Stimulated activated CD4-positive, alpha-beta T cell treated with anti-CD3 and anti-CD28 coated beads, Interleukin-1b, Interleukin-23, amount 100 ng/mL, for 48 hours (primary cell): ENCODE measurements around the gene CACNB2.

Source experiments
- DNase-seq: peaks from one replicate; pipeline ENCODE4 v3.0.0-alpha.2; 2020

CACNB2 gene

DNA sequence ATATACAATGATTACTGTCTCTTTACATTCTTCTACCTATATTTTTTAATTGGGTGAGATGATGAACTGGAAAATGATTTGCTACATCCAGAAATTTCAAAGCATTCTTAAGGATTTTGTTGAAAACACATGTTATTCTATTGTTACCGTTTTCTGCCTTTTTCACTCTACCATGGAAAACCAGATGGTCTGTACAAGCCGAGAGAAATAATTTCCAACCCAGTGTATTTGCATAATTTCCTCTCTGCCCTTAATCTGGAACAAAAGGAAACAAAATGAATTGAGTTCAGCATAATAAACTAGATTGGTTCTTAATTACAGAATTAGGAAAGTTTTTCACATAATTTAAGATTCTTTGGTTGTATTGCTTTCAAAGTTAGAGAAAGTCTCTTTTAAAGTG is 211.2 kb downstream of the CACNB2 start:
- DNase-seq, result no peak

DNA sequence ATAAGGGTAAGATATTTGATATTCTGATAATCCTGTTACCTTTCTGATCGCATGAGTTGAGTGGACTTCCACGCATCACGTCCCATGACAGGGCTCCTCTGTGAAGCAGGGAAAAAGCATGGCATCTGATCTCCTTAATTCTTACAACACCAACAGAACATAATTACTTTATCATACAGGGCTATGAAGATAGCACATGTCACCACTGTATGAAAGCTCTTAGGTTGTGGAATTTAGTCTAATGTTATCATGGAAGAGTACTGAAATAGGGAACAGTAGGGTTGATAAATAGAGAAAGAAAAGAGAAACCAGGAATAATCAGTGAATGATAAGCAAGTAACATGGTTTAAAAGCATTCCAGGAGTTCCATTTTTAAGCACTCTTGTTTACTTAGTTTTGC is 212.0 kb downstream of the CACNB2 start:
- no peak for DNase-seq

DNA sequence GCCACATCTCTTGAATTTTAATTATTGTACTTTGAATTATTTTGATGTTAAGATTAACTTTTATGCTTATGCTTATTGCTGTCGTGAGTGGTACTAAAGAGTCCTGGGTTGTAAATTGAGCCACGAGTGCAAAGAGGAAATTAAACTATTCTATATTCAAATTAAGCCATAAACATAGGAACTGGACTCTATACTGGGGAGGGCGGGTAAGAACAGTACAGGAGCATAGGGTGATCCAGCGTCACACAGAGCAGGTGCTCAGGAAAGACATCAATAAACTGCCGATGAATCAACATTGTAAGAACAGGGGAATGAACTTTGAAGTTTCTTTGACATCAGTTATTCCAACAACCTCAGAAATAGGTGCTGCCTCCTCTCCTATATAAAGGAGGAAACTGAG is 219.6 kb downstream of the CACNB2 start:
- DNase-seq, result no peak

DNA sequence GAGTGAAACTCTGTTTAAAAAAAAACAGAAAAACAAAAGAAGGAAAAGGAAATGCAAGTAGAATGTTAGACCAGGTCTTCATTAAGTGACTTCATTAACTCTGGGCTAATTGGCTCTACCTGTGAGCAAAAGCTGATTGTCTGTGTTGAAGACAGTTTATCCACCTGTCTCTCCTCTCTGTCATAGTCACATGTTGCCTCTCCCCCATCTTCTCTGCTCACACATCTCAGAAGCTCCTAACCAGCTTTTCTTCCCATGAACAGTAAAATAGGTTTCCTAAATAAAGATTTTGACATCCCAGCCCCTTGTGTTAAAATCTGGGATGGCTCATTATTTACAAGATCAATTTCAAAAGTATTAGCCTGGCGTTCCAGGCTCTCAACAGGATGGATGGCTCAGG is 222.7 kb downstream of the CACNB2 start:
- DNase-seq, result no peak

DNA sequence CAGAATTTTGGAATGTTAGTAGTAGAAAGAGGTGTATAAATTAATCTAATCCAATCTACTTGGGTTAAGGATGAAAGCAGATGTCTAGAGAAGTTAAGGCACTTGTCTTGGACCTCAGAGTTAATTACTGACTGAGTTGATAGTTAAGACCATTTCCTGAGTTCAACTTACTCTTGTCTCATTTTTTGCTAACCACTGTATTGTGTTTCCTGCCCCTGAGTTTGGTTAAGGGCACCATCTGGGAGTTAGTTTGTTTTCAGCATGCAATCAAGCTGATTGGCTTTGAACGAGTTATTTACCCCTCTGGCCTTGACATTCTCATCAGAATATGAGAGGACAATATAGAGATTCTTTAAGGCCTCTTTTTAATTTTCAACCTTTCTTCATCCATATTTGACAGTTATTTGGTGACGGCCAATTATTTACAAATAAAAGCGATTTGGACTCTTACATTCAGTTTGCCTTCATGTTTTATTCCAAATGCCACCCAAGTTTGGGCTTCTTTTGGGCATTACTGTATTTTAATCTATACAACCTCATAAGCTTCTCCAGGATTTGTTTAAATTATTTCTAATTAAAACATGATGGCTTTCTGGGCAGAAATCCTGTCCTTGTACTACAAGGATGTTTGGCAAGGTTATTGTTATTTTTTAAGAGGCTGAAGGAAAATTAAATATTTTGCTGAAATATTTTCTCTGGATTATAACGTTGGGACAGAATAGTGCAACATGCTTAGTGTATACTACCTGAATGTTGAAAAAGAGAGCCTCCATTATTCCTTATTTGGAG is 225.0 kb downstream of the CACNB2 start:
- no peak for DNase-seq

DNA sequence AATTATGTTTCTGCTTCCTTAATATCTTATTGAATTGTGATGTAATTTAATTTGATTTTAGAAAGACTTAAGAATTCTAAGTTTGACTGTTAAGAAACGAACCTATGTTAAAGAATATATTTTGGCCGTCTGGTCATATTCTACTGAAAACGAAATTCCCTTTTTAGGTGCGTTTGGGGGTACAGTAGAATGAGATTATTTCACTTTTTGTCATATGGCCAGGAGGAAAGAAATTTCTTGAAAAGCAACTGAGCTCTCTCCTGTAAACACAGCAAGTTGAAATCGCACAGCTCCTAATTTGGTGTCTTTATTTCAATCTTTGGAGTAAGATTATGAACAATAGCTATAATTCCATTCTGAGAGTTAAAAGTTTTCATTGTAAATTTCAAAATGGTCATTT is 227.6 kb downstream of the CACNB2 start:
- no peak for DNase-seq

DNA sequence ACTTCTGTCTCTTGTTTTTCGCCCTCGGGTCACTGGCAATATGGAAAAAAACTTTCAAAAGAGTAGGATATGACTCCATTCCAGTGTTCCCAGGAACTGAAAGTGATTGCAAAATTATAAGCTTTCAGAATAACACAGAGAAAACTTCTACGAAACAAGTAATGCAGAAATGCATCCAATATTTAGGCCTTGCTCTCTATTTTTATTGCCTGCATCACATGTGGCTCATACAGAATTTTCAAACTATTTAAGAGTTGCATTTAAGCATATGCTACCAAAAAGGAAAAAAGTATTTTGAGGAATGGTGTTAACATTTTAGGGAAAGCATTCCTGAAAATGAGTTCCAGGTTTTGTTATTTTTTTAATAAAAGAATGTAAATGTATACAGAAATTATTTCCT is 228.0 kb downstream of the CACNB2 start:
- no peak for DNase-seq

DNA sequence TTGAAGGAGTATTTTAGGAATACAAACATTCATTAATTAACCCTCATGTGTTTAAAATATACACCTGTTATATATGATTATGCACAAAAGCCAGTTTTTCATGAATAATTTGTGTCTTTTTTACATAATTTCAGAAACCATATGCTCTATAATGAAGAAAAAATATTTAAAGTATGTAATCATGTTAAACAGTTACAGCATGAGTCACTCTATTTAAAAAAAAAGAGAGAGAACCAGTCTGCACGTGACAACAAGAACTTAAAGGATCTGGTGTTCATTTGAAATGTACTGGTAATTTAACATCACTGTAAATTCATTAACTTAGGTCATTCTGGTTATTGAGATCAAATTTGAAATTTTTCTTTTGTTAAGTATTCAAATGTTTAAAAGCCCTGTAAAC is 228.5 kb downstream of the CACNB2 start:
- no peak for DNase-seq

DNA sequence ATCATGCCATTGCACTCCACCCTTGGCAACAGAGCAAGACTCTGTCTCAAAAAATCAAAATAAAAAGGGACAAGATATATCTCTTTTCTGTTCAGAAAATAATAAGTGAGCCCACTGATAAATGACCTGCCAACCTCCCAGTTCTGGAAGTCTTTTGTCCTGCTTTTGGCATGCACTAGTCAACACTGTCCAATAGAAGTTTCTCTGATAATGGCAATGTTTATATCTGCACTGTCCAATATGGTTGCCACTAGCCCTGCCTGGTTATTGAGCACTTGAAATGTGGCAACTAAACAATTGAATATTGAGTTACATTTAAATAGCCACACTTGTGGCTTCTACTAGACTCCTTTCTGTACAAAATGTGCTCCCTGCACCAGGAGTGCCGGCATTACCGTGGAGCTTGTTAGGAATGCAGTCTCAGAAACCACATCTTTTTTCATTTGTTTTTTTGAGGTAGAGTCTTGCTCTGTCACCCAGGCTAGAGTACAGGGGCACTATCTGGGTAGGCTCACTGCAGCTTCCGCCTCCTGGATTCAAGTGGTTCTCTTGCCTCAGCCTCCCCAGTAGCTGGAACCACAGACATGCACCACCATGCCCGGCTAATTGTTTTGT is 229.7 kb downstream of the CACNB2 start:
- DNase-seq, result no peak

DNA sequence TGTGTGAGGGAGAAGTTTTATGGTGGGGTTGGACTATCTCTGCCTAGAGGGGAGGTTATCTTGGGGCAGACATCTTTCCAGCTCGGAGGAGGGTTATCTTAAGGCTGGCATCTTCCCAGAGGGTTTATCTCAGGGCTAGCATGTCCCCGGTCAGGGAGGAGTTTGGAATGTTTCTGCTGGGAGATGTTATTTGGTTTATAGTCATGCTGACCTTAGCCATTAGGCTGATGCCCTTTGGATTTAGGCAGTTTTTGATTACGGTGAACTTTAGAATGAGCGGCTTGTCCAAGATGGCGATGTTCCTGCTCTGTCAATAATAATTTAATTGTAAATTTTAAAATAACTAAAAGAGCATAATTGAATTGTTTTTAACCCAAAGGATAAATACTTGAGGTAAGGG is 236.4 kb downstream of the CACNB2 start:
- DNase-seq, result no peak

DNA sequence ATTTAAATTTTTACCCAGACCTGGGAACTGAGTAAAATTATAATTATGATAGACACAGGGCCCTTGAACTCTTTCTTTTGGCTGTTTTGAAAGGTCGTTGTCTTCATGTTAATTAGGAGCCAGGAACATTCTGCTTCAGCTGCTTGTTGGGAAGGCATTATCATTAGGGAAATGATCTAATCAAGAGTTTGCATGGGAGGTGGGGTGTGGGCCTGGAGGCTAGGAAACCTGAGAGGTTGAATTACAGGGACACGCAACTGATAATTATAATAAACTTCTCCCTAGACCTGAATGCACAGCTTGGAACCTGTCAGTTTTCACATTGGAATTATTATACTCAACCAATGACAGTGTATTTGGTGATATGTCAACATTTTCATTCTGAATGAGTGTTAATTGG is 237.7 kb downstream of the CACNB2 start:
- no peak for DNase-seq

DNA sequence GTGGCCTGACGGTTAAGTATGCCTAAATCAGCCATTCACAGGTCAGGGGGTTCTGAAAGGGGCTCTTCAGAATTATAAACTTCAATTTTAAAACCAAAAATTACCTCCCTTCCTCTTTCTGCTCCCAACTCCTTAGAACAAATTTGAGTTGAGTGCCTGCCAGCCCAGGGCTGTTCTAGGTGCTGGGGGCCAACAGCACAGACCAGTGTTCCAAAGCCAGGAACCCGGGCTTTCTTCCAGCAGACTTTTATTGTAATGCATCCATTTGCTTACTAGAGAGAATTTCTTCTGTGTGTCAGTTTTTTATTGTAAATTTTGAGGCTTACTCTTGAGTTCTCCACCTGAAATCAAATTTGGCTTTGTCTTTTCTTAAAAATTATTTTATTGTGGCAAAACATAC is 238.5 kb downstream of the CACNB2 start:
- DNase-seq, result no peak

DNA sequence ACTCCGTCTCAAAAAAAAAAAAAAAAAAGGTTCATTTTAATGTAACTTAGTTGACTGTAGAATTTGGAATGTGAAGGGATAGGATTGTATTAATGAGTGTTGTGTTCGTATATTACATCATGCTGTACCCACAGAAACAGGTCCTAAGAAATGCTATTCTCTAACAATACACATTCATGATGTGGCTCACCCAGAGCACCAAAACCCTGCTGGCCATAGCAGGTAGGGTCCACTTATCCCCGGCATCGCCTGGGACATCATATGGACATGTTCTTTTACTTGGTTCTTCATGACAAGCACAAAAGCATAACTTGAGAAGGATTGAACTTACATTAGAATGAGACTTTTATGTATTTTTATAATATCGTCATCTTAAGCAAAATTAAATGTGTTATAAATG is 241.5 kb downstream of the CACNB2 start:
- DNase-seq, result no peak

DNA sequence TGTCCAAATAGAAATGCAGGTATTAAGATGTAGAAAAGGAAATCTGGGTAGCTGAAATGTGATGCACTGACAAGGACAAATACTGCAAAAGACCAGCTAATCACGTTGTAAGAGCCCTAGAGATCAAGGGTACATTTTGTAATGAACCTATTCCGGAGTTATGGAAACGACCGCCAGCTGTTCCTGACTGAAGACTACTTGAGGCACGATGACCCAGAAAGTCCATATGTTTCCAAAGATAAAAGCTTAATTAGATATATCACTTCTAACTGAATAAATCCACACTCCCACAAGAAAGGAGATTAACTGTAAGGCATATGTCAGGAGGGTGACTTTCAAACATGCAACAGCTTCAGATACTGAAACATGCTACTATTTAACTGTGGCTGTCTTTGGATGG is 257.7 kb downstream of the CACNB2 start:
- DNase-seq, result no peak

DNA sequence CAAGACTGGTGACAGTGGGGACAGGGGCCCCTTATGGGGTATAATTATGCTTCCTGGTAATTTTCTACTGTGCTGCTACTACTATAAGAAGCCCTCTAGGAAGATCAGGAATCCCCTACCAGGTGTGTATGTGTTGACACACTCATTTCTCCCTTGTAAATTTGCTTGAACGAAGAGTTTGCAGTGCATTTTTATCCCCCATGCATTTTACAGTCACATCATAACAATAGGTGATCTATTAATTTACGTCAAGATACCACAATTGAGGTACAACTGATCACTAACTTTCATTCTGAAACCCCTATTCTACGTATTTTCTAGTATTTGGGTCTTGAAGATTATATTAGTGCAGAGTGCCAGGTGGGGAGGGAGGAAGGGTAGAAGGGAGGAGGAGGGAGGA is 258.9 kb downstream of the CACNB2 start:
- DNase-seq, result no peak

DNA sequence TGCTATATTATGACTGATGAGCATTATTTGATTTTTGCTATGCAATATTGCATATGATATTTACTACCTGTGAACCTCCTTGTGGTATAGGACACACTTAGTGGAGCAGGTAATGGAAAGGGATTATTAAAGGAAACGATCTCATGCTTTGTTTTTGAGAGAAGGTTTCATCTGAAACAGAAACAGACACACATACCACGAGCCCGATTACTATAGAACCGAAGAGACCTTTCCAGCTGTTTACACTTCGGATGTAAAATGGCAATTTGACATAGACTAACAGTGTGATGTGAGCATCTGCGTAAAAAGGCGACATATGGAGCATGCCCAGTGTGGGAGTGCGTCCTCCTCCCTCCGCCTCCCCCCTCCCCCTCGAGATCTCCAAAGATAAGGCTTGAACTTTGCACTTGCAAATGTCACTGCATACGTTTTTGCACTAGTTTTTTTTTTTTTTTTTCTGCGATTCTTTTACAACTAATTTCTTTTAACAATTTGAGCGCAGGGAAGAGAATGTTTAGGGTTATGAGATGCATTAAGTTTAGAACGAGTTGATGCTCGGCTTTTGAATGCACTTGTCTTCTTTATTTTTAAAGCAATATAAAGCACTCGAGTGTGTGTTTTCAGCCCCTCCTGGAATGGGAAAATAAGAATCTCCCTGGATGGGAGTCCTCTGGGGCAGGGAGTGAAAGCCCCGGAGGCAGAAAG is 260.1 kb downstream of the CACNB2 start:
- DNase-seq, result no peak

DNA sequence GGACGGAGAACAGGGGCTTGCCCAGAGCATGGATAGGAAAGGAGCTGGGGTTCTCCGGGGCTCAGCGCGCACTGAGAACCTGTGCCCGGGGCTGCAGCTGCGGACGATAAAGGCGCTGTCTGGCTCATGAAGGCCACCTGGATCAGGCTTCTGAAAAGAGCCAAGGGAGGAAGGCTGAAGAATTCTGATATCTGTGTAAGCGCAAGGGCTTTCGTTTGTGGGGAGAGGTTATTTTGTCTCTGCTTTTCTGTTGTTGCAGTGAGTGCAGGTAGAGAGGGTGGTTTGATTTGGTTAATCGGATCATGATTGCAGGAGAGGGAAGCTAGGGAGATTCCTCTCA is 260.7 kb downstream of the CACNB2 start:
- DNase-seq, result no peak

DNA sequence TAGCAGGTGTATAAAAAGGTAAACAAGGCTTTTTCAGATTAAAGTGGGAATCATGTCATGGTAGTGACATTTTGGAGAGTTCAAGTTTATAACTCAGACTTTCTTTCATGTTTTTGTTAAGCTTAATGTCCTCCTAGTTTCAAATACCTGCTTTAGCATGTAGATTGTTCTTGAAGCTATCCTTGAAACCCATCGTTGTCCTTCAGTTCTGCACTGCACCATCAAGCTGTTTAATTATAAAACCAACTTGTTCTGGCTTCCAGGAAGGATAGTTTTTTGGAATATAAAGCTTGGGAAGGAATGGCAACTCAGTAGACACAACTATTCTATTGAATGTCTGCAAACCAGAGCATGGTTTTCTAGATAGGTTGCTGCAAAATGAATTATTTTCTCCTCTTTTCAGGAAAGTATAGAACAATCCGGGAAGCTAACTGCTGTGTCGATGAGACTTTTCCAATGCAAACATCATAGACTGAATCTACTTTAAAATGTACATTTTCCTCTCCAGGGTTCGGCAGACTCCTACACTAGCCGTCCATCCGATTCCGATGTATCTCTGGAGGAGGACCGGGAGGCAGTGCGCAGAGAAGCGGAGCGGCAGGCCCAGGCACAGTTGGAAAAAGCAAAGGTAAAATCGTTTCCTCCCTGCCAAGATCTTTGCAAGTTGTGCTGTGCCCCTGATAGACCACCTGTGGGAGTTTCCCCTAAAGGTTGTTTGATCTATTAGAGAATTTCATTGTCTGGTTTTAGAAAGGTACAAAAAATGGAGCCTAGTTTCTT is 261.4 kb downstream of the CACNB2 start:
- no peak for DNase-seq

DNA sequence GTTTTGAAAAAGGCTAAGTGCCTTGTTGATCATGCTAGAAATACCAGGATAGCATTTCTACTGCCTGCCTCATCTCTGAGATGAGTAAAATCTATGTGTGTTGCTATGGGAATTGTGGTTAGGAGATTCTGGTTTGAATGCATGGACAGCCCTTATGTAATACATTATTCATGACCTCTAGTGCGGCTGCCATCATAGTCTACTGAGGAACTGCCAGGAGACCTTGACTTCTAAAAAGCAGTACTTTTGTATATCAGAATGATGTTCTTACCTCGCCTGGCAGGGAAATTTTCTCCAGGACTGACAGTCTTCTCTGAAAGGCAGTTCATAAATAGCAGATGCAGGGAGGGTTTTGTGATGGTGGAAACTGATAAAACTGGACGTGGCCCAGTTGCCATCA is 262.6 kb downstream of the CACNB2 start:
- no peak for DNase-seq

DNA sequence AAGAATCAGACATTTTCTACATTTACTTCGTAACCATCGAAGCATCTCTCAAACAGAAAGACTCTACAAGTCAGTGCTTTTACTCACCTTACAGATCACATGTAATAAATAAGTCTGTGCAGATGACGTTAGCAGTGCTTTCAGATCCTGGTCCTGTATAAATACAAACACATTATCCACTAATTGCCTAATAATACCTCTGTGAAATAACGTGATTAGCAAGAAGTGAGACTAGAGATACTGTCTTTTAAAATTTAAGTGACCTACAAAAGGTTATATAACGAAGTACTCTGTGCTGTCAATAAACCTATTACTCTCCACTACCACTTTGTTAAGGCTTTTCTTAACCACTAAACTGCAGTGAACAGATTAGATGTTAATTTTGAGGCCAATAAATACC is 264.3 kb downstream of the CACNB2 start:
- DNase-seq, result no peak

DNA sequence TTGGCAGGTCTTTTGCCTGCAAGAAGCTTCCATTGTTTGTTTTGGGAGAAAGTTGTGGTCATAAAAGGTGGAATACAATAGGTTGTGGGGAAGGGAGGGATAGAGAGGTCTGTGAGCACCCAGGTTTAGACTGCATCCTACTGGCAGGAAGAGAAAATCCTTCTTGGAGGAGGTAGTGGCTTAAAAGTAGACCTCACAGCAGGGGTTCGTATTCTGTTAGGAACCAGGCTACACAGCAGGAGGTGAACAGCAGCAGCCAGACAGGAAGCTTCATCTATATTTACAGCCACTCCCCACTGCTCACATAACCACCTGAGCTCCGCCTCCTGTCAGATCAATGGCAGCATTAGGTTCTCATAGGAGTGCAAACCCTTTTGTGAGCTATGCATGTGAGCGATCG is 265.9 kb downstream of the CACNB2 start:
- DNase-seq, result no peak

DNA sequence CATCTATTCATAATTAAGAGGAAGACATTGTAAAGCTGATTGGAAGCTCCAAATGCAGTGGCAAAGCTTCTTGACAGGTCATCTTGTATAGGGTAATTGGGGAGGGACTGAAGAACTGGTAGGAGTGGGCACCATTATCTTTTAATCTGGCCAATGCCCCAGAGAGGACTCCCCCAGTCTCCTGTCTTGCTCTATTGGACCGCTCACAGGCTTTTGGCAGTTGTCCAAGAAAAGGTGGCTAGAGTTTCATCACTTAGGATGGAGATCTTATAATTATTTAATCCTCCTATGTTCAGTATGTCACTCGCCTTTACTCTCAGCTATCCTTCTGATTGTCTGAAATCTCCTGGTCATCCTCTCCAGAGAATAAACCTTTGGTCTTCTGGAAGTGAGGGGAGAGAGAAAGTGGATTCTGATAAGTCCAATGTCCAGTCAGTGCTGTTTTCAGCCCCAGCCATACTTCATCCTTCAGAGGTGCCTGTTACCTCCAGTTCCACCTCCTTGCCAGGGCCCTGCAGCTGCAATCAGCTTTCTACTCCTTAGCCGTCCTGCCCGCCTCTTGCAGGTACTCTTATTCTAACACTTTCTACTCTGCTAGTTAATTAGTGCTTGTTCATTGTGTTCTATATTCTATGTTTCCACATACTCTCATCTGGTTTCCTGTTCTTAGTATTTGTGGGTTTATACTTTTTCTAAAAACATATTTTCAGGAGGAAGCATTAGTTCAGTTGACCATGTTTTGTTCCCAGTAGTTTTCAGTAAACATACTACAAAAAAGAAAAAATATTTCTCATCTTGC is 269.6 kb downstream of the CACNB2 start:
- DNase-seq, result no peak

DNA sequence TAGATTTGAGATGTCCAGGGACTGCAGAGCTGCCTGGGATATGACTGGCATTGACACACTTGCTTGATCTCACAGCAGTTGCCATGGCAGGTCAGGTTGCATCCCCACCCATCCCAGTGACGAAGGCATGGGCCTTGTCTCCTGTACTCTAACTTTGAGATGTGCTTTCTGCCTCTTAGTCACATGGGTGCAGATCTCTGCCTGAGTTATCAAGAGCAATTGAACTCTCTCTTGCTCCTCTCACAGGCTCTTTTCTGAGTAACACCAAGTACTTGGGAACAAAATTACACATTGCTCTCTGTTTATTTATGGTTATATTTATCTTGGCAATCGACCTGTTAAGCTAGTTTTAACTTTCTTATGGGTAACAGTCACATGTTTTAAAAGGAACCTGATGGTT is 273.8 kb downstream of the CACNB2 start:
- DNase-seq, result no peak
